ENCODE results near the gene ZNF281. TPM values are rescaled to one million over a fixed set of nuclear protein-coding genes. Genes with fewer than 3 reads are reported as not detected.

The ZNF281 gene
- total and polyA plus RNA-seq, 10 donors: 4.4 to 34.8 (median 21.0) TPM

DNA sequence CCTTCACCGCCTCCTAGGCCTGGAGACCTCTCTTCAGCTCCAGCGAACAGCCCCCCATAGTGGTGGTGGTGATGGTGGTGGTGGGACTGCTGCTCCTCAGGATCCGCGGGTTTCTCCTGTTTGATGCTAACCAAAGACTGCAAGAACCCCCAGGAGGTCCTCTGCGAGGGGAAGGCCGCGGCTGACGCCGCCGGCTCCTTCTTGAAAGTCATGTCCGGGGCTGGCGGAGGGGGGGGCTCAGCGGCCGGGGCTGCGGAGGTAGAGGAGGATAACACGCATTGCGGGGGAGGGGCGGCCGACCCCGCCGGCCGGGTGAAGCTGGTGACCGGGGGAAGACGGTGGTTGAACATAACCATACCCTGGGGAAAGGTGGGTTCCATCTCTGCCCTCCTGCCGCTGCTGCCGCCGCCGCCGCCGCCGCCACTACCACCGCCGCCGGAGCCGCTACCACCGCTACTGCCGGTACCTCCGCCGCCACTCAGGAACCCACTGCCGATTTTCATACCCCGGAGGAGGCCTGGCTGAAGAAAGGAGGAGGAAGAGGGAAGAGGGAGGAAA, 554 bp downstream of the ZNF281 start:
- TF ChIP-seq, protein P1, sequence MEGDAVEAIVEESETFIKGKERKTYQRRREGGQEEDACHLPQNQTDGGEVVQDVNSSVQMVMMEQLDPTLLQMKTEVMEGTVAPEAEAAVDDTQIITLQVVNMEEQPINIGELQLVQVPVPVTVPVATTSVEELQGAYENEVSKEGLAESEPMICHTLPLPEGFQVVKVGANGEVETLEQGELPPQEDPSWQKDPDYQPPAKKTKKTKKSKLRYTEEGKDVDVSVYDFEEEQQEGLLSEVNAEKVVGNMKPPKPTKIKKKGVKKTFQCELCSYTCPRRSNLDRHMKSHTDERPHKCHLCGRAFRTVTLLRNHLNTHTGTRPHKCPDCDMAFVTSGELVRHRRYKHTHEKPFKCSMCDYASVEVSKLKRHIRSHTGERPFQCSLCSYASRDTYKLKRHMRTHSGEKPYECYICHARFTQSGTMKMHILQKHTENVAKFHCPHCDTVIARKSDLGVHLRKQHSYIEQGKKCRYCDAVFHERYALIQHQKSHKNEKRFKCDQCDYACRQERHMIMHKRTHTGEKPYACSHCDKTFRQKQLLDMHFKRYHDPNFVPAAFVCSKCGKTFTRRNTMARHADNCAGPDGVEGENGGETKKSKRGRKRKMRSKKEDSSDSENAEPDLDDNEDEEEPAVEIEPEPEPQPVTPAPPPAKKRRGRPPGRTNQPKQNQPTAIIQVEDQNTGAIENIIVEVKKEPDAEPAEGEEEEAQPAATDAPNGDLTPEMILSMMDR (IDR thresholded peaks at IDR 0.05 in 8 of 11, conservative IDR thresholded peaks at IDR 0.05 in 3 of 11): no peak
- TF ChIP-seq POLR2A (IDR thresholded peaks at IDR 0.05) (no peak), POLR2AphosphoS5 (IDR thresholded peaks at IDR 0.05) (no peak)
- Histone ChIP-seq H3K9me3 (no peaks in the 10 kb centered on the region), H3K27ac (peak overlapping the region; percentile 67 to 97 (median 92)), H3K4me1 (peaks cover 29 to 62% (median 57%) of the 10 kb centered on the region in 6 donors), H3K4me3 (peak overlapping the region; percentile 66 to 93 (median 86)), H3K36me3 (peaks cover 0 to 29% (median 2%) of the 10 kb centered on the region in 6 donors), H3K27me3 (replicated peaks in 1 of 7) (no peaks in the 10 kb centered on the region)
- 2 to 6% (median 3%) methylated on average over 24 to 41 of the region's 41 CpGs for WGBS, 5 donors
- intact Hi-C loops (cut with DNase I; ENCODE audit: low total_unique reads): no loop called here
- DNase-seq: peak; percentile 92

DNA sequence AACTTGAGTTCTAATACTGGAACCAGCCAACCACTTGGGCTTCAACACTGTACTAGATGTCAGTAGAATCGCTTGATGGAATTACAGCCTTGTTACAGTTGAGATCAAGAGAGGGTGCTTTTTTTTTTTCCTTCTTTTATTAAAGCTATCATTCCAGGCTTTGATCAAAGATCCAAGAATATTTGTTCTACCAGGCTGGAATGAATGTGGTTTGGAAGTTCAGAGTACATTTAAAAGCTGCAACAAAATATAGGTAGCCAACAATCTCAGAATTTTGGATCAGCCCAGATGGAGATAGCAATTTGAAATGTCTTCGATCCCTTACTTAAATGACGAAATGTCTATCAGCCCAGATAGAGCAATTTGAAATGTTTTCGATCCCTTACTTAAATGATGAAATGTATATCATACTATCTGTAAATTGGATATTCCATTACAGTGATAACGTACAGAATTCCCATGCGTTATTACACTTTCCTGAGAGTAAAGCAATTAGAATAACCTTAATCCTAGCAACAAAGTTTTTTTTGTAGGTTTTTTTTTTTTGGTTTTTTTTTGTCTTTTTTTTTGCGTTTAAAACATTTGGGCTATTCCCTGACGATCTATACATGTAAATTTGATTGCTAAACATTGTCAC, 3.6 kb downstream of the ZNF281 start:
- peak overlapping the region in 2 of 8 donors; percentile 59 to 61 for H3K27ac ChIP-seq
- 93 to 97% (median 94%) methylated on average over 8 of the region's 8 CpGs for WGBS, 5 donors
- H3K4me3 ChIP-seq: peak overlapping the region in 1 of 8 donors; percentile 4
- intact Hi-C loops (cut with DNase I; ENCODE audit: low total_unique reads): no loop called here
- no peaks in the 10 kb centered on the region for H3K27me3 ChIP-seq (replicated peaks in 1 of 7)
- no peak for DNase-seq
- TF ChIP-seq POLR2A (IDR thresholded peaks at IDR 0.05) (no peak), POLR2AphosphoS5 (IDR thresholded peaks at IDR 0.05) (no peak)
- TF ChIP-seq, protein P1 (IDR thresholded peaks at IDR 0.05 in 8 of 11, conservative IDR thresholded peaks at IDR 0.05 in 3 of 11): no peak
- H3K36me3 ChIP-seq: peaks cover 0 to 43% (median 5%) of the 10 kb centered on the region in 6 donors
- H3K4me1 ChIP-seq: peaks cover 35 to 90% (median 69%) of the 10 kb centered on the region in 6 donors
- no peaks in the 10 kb centered on the region for H3K9me3 ChIP-seq

DNA sequence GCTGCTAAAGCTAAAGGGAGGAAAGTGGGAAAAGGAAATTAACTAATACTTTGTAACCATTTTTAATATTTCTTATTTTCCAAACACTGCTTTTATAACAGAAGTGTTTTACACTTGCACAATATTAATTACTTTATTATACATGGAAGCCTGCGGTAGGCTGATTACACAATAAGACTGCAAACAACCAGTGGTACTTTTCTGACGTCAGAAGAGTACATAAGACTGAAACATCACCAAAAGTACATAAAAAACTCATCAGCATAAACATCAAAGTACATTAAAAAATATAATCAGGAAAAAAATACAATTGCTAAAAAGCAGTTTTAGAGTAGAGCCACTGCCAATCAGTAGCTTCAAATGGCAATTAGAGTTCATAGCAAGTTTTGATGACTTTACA, 4.6 kb downstream of the ZNF281 start:
- H3K9me3 ChIP-seq: no peaks in the 10 kb centered on the region

More for the DNA sequence above, 4.6 kb downstream of the ZNF281 start:
- peak overlapping the region in 1 of 8 donors; percentile 26 for H3K4me3 ChIP-seq
- peaks cover 0 to 43% (median 5%) of the 10 kb centered on the region in 6 donors for H3K36me3 ChIP-seq
- H3K27ac ChIP-seq: peak overlapping the region in 3 of 8 donors; percentile 47 to 61 (median 59)
- TF ChIP-seq POLR2A (IDR thresholded peaks at IDR 0.05) (no peak), POLR2AphosphoS5 (IDR thresholded peaks at IDR 0.05) (no peak)
- TF ChIP-seq, protein P1 (IDR thresholded peaks at IDR 0.05 in 8 of 11, conservative IDR thresholded peaks at IDR 0.05 in 3 of 11): no peak
- peaks cover 29 to 90% (median 59%) of the 10 kb centered on the region in 6 donors for H3K4me1 ChIP-seq
- intact Hi-C loops (cut with DNase I; ENCODE audit: low total_unique reads): no loop called here
- WGBS, 5 donors: 48 to 71% (median 51%) methylated on average over 2 of the region's 2 CpGs
- H3K27me3 ChIP-seq (replicated peaks in 1 of 7): no peaks in the 10 kb centered on the region
- no peak for DNase-seq

Measured in spleen (tissue), 11 donors.